ENCODE results near the gene COL17A1.

DNA sequence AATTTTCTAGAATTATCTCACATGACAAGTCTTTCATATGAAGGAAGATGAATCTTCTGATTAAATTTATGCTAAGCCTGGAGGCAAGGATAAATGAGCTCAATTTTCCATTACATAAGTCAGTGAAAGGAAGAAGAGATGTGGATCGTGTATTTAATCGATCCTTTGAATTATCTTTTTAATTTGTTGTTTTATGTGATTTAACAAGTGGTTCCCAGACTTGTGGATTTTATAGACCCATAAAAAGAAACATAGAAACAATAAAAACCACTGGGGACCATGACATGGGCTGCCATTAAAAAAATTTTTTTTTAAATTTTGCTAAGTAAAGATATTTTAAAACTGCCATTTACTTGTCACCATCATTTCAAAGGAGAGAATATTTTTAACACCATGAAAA lies 73.8 kb downstream of the COL17A1 start:
- TF ChIP-seq, protein P1, sequence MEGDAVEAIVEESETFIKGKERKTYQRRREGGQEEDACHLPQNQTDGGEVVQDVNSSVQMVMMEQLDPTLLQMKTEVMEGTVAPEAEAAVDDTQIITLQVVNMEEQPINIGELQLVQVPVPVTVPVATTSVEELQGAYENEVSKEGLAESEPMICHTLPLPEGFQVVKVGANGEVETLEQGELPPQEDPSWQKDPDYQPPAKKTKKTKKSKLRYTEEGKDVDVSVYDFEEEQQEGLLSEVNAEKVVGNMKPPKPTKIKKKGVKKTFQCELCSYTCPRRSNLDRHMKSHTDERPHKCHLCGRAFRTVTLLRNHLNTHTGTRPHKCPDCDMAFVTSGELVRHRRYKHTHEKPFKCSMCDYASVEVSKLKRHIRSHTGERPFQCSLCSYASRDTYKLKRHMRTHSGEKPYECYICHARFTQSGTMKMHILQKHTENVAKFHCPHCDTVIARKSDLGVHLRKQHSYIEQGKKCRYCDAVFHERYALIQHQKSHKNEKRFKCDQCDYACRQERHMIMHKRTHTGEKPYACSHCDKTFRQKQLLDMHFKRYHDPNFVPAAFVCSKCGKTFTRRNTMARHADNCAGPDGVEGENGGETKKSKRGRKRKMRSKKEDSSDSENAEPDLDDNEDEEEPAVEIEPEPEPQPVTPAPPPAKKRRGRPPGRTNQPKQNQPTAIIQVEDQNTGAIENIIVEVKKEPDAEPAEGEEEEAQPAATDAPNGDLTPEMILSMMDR (IDR thresholded peaks at IDR 0.05) = no peak
- TF ChIP-seq ZFX (IDR thresholded peaks at IDR 0.05; ENCODE audit: borderline replicate concordance) = no peak
